Progenitor cell of endocrine pancreas (in vitro differentiated cells): ENCODE measurements around the gene ZFYVE19. TPM values are rescaled to one million over a fixed set of nuclear protein-coding genes. Genes with fewer than 3 reads are reported as not detected.

Source experiments
- DNase-seq: peaks from one replicate; pipeline ENCODE4 v3.0.0; 2021; ENCODE audit warnings: low spot score; ENCODE audit not compliant: unreplicated experiment
- H3K27ac Mint-ChIP-seq: 2 replicates; pipeline ENCODE4 v1.8.0; 2021; ENCODE audit warnings: mild to moderate bottlenecking, moderate library complexity, mixed read lengths
- H3K27me3 Mint-ChIP-seq: 2 replicates; pipeline ENCODE4 v1.8.0; 2021; ENCODE audit warnings: mixed read lengths
- H3K36me3 Mint-ChIP-seq: 2 replicates; pipeline ENCODE4 v1.8.0; 2022; ENCODE audit warnings: mixed read lengths; ENCODE audit not compliant: insufficient read depth
- H3K4me1 Mint-ChIP-seq: 2 replicates; pipeline ENCODE4 v1.8.0; 2021; ENCODE audit warnings: low read depth, mixed read lengths
- H3K4me3 Mint-ChIP-seq: 2 replicates; pipeline ENCODE4 v1.8.0; 2021; ENCODE audit warnings: low read depth, mild to moderate bottlenecking, moderate library complexity, mixed read lengths
- H3K9me3 Mint-ChIP-seq: 2 replicates; pipeline ENCODE4 v1.8.0; 2021; ENCODE audit warnings: low read depth, mixed read lengths
- total RNA-seq: library from RNA; stranded (reverse); gene quantifications from 2 replicates; pipeline ENCODE4 v1.2.1, GENCODE V29; 2021
- TF ChIP-seq, protein P1 (sequence below): fragments of 200-600 bp; sonication (generic); IDR thresholded peaks from one replicate; pipeline ENCODE4 v1.5.0; 2021; ENCODE audit warnings: antibody characterized with exemption, mild to moderate bottlenecking; ENCODE audit not compliant: unreplicated experiment

The ZFYVE19 gene
- total RNA-seq, 1 donor from 2014 or later: 25.2 TPM

DNA sequence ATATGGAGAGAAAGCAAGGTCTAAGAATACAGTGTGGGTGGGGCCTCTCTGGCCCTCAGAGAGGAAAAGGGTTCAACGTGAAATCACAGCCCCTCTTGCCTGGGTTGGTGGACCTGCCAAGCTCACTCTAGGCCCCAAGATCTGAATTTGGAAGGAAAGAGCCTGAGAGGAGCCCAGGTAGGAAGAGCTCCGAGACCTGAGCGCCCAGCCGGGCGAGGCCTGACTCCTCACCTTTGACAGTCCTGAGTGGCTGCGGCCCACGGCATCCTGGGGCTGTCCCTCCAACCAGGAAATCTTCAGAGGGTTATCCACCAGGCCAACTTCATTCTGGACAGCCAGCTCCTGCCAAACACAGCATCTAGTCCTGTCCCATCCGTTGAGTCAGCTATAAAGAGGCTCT lies 33.4 kb upstream of the ZFYVE19 start:
- DNase-seq: no peak
- TF ChIP-seq, protein P1, sequence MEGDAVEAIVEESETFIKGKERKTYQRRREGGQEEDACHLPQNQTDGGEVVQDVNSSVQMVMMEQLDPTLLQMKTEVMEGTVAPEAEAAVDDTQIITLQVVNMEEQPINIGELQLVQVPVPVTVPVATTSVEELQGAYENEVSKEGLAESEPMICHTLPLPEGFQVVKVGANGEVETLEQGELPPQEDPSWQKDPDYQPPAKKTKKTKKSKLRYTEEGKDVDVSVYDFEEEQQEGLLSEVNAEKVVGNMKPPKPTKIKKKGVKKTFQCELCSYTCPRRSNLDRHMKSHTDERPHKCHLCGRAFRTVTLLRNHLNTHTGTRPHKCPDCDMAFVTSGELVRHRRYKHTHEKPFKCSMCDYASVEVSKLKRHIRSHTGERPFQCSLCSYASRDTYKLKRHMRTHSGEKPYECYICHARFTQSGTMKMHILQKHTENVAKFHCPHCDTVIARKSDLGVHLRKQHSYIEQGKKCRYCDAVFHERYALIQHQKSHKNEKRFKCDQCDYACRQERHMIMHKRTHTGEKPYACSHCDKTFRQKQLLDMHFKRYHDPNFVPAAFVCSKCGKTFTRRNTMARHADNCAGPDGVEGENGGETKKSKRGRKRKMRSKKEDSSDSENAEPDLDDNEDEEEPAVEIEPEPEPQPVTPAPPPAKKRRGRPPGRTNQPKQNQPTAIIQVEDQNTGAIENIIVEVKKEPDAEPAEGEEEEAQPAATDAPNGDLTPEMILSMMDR: no peak
- Mint-ChIP-seq H3K4me3 (no peak overlapping the region), H3K9me3 (no peaks in the 10 kb centered on the region), H3K36me3 (peaks cover 9% of the 10 kb centered on the region), H3K27ac (no peak overlapping the region), H3K4me1 (no peaks in the 10 kb centered on the region), H3K27me3 (no peaks in the 10 kb centered on the region)

GRCh38 chr15:40773902-40774301 lies 33.0 kb upstream of the ZFYVE19 start:
- TF ChIP-seq, protein P1: no peak
- Mint-ChIP-seq H3K27me3 (no peaks in the 10 kb centered on the region), H3K4me1 (no peaks in the 10 kb centered on the region), H3K27ac (no peak overlapping the region), H3K9me3 (no peaks in the 10 kb centered on the region), H3K36me3 (peaks cover 9% of the 10 kb centered on the region), H3K4me3 (no peak overlapping the region)
- DNase-seq: no peak

DNA sequence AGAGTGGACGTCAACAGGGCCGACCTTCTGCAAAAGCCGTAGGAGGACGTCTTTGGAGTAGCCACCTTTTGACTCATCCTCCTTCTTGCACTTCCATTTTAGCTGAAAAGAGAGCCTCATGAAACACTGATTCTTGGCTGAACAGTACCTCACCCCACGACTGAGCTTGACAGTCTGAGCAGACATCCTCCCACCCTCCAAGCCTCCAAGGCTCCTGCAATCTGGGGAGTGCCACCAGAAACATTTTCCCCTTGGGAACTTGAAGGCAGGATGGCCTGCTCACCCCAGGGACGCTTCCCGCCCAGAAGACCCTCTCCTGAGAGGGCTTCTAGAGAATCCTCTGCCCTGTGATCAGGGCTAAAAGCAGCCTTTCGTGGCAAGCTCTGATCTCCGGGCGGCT lies 31.9 kb upstream of the ZFYVE19 start:
- no peaks in the 10 kb centered on the region for H3K9me3 Mint-ChIP-seq
- no peaks in the 10 kb centered on the region for H3K4me1 Mint-ChIP-seq
- TF ChIP-seq, protein P1: no peak

DNA sequence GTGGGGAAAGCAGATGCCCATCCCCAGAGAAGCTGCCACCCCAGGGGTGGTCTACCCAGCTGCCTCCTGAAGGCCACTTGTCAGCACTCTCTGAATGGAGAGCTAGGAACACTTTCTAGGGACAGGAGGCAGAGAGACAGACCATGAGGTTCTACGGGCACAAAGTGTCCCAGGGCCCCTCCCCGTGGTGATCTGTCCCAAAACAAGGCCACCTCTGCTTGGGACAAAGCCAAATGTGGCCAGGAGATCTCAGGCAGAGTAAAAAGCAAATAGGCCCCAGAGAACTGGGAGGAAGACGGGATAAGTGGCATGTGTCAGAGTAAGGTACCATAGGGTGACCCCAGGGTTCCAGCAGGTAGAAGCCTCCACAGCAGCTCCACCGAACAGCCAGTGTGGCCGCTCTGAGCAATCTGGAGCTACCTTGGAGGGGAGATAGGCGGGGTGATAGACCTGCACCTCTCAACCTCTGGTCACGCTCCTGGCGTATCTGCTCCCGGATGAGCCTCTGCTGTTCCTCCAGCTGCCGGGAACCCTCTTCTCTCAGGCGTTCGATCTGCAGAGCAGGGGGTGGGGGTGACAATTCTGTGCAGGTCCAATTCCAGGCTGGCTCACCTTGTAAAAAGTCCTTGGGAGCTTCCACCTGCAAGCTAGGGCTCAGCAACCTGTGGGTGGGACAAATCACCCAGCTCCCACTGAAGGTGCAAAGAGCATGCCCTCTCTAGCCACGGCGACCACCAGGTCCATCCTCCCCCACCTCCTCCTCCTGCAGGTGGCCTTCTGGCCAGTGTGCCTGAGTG lies 31.0 kb upstream of the ZFYVE19 start:
- DNase-seq: no peak
- Mint-ChIP-seq H3K4me1 (no peaks in the 10 kb centered on the region), H3K27me3 (no peaks in the 10 kb centered on the region), H3K4me3 (no peak overlapping the region), H3K36me3 (peaks cover 11% of the 10 kb centered on the region), H3K9me3 (no peaks in the 10 kb centered on the region), H3K27ac (no peak overlapping the region)
- TF ChIP-seq, protein P1: no peak

More for the DNA sequence above, 31.9 kb upstream of the ZFYVE19 start:
- H3K4me3 Mint-ChIP-seq: no peak overlapping the region
- no peak for DNase-seq
- H3K27me3 Mint-ChIP-seq: no peaks in the 10 kb centered on the region
- no peak overlapping the region for H3K27ac Mint-ChIP-seq
- H3K36me3 Mint-ChIP-seq: peaks cover 11% of the 10 kb centered on the region

DNA sequence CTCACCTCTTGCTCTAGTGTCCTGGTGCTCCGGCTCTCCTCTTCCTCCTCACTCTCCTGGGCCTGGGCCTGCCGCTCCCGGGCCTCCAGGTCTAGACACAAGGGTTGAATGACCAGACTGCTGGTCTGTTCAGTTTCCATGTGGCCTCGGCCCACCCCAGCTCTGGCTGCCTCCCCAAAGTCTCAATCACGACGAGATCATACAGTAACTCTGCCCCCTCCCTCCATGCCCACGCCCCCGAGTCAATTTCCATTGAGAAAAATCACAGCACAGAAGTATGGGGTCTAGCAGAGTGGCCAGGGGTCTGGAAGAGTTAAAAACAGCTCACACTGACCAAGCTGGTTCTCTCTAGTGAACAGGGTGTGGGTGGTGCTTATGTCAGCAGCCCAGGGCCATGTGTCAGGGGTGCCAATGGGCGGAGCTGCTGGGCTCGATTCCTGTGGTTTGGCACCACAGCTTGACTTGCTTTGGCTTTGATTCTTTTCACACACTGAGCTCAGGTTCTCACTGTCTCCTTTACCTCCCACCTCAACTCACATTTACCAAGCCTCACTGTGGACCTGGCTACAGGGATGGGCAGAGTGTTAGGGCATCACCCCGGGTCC lies 30.2 kb upstream of the ZFYVE19 start:
- Mint-ChIP-seq H3K9me3 (no peaks in the 10 kb centered on the region), H3K27me3 (no peaks in the 10 kb centered on the region), H3K4me1 (no peaks in the 10 kb centered on the region), H3K4me3 (no peak overlapping the region), H3K36me3 (peaks cover 11% of the 10 kb centered on the region), H3K27ac (no peak overlapping the region)
- DNase-seq: no peak
- TF ChIP-seq, protein P1: no peak
